GM18507 (cell line): ENCODE data around the gene GP5.

ENCODE experiments used
- DNase-seq: peaks from one replicate; pipeline ENCODE4 v3.0.0; 2011; ENCODE audit warnings: low read depth; ENCODE audit not compliant: insufficient read length; ENCODE audit errors: extremely low spot score
- FAIRE-seq: peaks from 2 replicates; lab custom pipeline; 2011; peaks lifted over from hg19 to GRCh38; lab: Jason Lieb, UNC

The GP5 gene

DNA sequence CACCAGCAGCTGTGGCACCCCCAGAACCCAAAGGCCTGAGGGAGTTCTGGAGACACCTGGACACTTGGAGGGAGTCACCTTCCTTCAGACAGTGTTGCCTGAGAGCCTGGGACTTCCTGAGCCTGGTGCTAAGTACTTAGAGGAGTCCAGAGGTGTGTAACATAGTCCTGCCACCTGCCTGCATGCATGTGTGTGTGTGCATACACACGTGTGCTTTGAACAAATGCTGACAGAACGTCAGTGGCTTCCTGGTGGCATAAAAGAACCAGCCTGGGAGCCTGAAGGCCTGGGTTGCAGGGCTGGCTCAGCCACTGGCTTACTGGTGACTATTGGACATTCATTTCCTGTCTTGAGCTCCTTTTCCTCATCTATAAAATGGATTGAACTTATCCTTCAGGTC, 44.8 kb downstream of the GP5 start:
- DNase-seq (no peak), FAIRE-seq (no peak)

GRCh38 chr3:194352667-194353246, 46.3 kb downstream of the GP5 start:
- DNase-seq: no peak
- FAIRE-seq: no peak

DNA sequence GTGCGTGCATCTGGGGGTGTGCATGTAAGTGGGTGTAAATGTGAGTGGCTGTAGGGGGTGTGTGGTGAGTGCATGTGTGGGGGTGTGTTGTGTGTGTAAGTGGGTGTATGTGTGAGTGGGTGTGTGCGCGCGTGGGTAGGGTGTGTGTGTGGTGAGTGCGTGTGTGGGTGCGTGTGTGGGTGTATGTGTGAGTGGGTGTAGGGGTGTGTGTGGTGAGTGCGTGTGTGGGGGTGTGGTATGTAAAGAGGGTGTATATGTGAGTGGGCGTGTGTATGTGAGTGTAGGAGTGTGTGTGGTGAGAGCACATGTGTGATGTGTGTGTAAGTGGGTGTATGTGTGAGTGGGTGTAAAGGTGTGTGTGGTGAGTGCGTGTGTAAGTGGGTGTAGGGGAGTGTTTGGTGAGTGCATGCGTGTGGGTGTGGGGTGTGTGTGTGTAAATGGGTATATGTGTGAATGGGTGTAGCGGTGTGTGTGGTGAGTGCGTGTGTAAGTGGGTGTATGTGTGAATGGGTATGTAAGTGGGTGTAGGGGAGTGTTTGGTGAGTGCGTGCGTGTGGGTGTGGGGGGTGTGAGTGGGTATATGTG, 47.0 kb downstream of the GP5 start:
- no peak for DNase-seq
- FAIRE-seq: no peak

DNA sequence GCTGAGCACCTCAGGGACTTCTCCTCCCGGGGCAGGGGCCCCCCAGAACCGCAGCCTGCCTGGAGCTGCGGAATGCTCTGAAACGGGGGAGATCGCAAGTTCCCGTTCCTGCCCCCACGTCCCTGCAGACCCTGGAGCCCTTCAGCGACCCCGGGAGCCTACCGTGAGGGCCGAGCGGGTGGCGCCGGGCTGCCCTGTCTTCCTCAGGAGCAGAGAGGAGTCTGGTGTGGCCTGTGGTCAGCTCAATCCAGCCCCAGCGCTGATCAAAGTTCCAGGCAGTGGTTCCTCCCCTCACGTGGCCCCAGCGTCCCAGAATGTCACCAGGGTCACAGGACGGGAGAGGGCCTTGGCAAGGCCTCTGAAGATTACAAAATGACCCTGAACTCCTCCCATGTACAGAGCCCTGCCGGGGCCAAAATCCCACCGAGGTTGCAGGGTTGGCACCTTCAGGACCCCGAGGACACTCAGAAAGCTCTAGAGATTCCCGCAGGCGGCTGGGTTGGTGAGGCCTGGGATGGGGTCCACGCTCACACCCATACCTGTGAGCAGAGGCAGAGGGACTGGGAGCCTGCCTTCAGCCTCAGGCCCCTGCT, 47.9 kb downstream of the GP5 start, which contains the start of gene CPN2:
Gene CPN2 (minus strand): TSS at position 249 of the 593 bp plus-strand sequence. CDS start 8,626 bp downstream, outside the sequence.
- no peak for FAIRE-seq
- DNase-seq: no peak

DNA sequence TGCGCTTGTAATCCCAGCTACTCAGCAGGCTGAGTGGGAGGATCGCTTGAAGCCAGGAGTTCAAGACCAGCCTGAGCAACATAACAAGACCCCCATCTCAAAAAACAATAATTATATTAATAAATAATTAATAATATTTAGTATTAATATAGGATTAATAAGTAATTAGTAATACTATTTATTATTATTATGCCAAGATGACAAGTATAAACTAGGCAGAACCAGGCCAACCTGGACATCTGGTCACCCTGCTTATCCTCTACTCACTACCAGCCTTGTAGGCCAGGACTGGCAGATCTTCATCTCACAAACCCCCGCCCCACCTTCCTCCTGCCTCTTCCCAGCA, 48.4 kb downstream of the GP5 start:
- FAIRE-seq (no peak), DNase-seq (no peak)

DNA sequence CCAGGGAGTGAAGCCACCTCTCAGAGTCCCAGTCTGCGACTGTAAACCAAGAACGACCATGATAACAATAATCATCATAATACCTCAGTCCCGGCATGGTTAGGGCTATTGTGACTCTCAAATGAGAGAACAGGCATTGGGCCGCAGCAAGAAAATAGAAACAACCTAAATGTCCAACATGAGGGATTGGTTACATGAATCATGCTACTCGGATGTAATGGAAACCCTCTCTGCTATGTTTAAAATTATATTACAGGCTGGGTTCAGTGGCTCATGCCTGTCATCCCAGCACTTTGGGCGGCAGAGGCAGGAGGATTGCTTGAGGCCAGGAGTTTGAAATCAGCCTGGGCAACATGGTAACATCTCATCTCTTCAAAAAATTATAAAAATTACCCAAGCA, 50.7 kb downstream of the GP5 start:
- FAIRE-seq: no peak
- DNase-seq: no peak

- FAIRE-seq: no peak
- DNase-seq: no peak
Observed at GRCh38 chr3:194346621-194347020, 52.4 kb downstream of the GP5 start.

DNA sequence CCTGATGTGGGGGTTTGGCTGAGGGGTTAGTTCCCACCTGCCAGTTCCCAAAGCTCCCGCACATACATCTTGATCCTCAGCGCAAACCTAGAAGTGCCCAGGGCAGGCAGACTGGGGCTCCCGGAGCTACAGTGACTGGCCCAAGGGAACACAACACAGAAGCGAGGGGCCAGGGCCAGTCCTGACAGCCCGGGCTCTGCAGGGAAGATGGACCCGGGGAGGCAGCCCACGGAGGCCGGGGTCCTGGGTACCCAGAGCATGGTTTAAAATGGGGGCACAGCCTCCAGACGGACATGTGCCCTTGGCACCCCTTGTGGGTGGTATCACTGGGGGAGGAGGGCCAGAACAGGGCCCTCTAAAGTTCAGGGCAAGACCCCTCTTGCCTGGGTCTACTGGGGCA, 53.0 kb downstream of the GP5 start:
- no peak for FAIRE-seq
- DNase-seq: no peak
